NCI-H510A (cell line): ENCODE results near the gene FZD10.

Experiments used
- DNase-seq: peaks from one replicate; lab custom pipeline; 2025; lab: John Stamatoyannopoulos, UW

FZD10 gene

DNA sequence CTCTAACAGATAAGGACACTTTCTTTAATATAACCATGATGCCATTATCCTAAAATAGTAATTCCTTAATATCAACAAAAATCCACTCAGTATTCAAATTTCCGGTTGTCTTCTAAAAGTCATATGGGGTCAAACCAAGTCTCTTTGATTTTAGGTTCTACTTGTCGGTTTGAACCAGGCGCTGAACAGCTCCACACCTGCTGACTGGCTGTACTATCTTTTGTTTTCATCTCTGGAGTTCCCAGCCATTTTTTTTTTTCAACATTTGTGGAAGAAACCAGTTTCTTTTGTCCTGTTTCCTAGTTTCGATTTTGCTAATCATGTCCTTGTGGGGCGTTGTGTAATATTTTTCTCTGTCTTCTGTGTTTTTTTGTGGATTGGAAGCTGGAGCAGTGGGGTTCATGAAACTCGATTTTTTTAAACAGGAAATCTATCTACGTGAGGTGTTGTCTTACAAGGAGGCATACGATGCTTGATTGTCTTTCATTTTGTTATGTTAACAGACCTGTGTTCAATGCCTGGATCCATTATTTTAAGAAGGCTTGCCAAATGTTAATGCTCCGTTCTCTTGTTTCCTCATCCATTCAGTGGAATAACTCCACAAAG, 50.2 kb downstream of the FZD10 start:
- no peak for DNase-seq

DNA sequence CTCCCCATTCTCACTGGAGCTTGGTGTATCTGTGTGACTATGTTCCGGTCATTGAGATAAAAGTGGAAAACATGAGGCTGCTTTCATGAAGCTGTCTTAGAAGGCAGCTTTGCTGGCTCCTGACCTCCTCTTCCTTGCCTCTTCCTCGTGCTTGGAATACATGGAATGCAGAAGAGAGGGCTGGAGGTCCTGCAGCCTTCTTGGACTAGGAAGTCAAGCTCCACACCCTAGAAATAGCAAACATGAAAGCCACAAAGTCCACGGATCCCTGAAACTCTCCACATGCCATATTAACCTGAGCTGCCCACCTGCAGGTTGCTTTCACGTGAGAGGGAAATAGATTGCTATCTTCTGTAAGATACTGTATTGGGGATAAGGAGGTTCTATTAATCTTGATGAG, 51.0 kb downstream of the FZD10 start:
- no peak for DNase-seq

DNA sequence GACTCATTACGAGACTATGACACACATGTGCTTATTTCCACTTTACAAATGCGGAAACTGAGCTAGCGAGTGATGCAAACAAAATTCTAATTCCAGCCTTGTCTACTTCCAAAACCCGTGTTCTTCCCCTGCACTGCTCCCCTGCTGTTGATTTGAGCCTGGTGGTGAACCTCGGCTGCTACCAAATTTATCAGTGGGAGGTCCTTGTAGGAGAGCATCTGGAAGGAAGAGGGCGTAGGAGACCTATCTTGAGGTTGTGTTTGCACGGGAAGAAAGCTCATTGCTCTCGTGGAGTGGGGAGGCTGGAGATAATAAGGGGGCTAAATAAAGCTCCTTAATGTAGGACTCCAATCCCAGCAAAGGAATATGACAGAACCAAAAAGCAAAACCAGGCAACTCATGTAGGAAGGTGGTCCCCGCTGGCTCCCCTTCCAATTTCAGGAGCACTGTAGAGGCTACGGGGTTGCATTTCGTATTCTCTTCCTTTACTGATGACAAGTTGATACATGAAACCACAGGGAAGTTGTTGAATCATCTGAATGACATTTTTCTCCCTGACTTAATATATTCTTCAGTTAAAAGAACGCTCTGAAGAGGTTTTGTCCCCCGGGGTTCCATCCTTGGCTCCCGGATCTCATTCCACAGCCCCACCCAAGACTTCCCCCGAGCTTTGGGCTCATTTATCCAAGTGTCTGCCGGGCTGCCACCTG, 52.6 kb downstream of the FZD10 start:
- no peak for DNase-seq
